ENCODE data around the gene TYK2. TPM values are rescaled to one million over a fixed set of nuclear protein-coding genes. Genes with fewer than 3 reads are reported as not detected.

The TYK2 gene
- total and polyA plus RNA-seq, 2 of the 13 experiments (the other 11 are each of a cell fraction or from before 2014, with no cell fraction given) = 38.8 to 60.1 TPM

- TF ChIP-seq ZNF512 (CRISPR knock-in tag; IDR thresholded peaks at IDR 0.05) = no peak
- no peak; the same call in 1 of the 2 replicates for TF ChIP-seq CEBPG (CRISPR knock-in tag; IDR thresholded peaks at IDR 0.05)
- TF ChIP-seq IKZF4 (CRISPR knock-in tag; IDR thresholded peaks at IDR 0.05; ENCODE audit: borderline replicate concordance, low read depth, not compliant biosample characterization) = no peak
- peak; percentile 64; the same call in 1 of the 2 replicates for TF ChIP-seq ZNF780A (CRISPR knock-in tag; IDR thresholded peaks at IDR 0.05)
- 0 out of 2 replicates have a peak, but pooled peaks have one; percentile 53 for TF ChIP-seq ZFYVE20 (CRISPR knock-in tag; IDR thresholded peaks at IDR 0.05; ENCODE audit: borderline replicate concordance, low read depth)
- TF ChIP-seq SAP130 (CRISPR knock-in tag; IDR thresholded peaks at IDR 0.05; ENCODE audit: low read depth) = peak; percentile 87
- peak; percentile 27; the same call in 1 of the 2 replicates for TF ChIP-seq NFAT5 (CRISPR knock-in tag; IDR thresholded peaks at IDR 0.05)
- TF ChIP-seq NAIF1 (CRISPR knock-in tag; IDR thresholded peaks at IDR 0.05; ENCODE audit: borderline replicate concordance) = peak; percentile 63; the same call in 1 of the 2 replicates
- no peak for TF ChIP-seq ZNF597 (CRISPR knock-in tag; IDR thresholded peaks at IDR 0.05)
- TF ChIP-seq PRMT3 (CRISPR knock-in tag; IDR thresholded peaks at IDR 0.05; ENCODE audit: borderline replicate concordance, low read depth) = no peak
- TF ChIP-seq HHEX (CRISPR knock-in tag; IDR thresholded peaks at IDR 0.05) = no peak; the same call in 1 of the 2 replicates
- no peak for TF ChIP-seq ZNF770 (CRISPR knock-in tag; IDR thresholded peaks at IDR 0.05)
- no peak for TF ChIP-seq ZNF660 (CRISPR knock-in tag; IDR thresholded peaks at IDR 0.05; ENCODE audit: borderline replicate concordance, low read depth)
- TF ChIP-seq REL (CRISPR knock-in tag; conservative IDR thresholded peaks at IDR 0.05) = no peak
- peak; percentile 80 for TF ChIP-seq RNF2 (conservative IDR thresholded peaks at IDR 0.05; ENCODE audit: low read depth)
- no peak for TF ChIP-seq ZNF441 (CRISPR knock-in tag; IDR thresholded peaks at IDR 0.05; ENCODE audit: borderline replicate concordance)
- TF ChIP-seq KAT8 (CRISPR knock-in tag; IDR thresholded peaks at IDR 0.05) = peak; percentile 98
- no peak for TF ChIP-seq ZNF768 (CRISPR knock-in tag; IDR thresholded peaks at IDR 0.05)
- peak; percentile 31; the same call in 1 of the 2 replicates for TF ChIP-seq ZSCAN21 (CRISPR knock-in tag; IDR thresholded peaks at IDR 0.05; ENCODE audit: borderline replicate concordance)
These were observed at the start of gene TYK2 (continued) for GRCh38 chr19:10380313-10381102.
